Psoas muscle (tissue), 8 donors: ENCODE results near the gene SAXO2. TPM values are rescaled to one million over a fixed set of nuclear protein-coding genes. Genes with fewer than 3 reads are reported as not detected.
"Not testable (repeated sequence)": the region's sequence is repeated elsewhere in the genome, so short reads cannot be mapped to it uniquely, and the experiment has no call there.

Experiments
- ATAC-seq, 4 donors: fragments of 200-7000 bp; cut with Tn5 transposase; one replicate each; pipeline ENCODE4 v1.9.1; 2020; ENCODE audit warnings: moderate library complexity in 3 of 4, mild to moderate bottlenecking in 2 of 4
- DNase-seq, 2 donors: peaks; one replicate each; pipeline ENCODE4 v3.0.0-alpha.2; 2020
- H3K27ac ChIP-seq: fragments of 200-600 bp; one replicate; pipeline ENCODE4 v1.8.0; 2022
- H3K27me3 ChIP-seq, 3 donors: fragments of 200-600 bp in 1 of 3; one replicate each; pipeline versions ENCODE4 v1.6.1 to v1.8.0; 2013 to 2022; ENCODE audit warnings: low read length in 2 of 3, mild to moderate bottlenecking in 2 of 3, moderate library complexity in 1 of 3; ENCODE audit not compliant: insufficient read depth in 3 of 3
- H3K36me3 ChIP-seq, 2 donors: fragments of 200-600 bp in 1 of 2; one replicate each; pipeline versions ENCODE4 v1.6.1 to v1.8.0; 2013 to 2022; ENCODE audit warnings: low read depth in 1 of 2, mild to moderate bottlenecking in 1 of 2, moderate library complexity in 1 of 2; ENCODE audit not compliant: insufficient read depth in 1 of 2
- H3K4me1 ChIP-seq: fragments of 200-600 bp; one replicate; pipeline ENCODE4 v1.8.0; 2022
- H3K4me3 ChIP-seq: fragments of 200-600 bp; one replicate; pipeline ENCODE4 v1.8.0; 2022; ENCODE audit warnings: mild to moderate bottlenecking
- H3K9me3 ChIP-seq: fragments of 200-600 bp; one replicate; pipeline ENCODE4 v1.8.0; 2022
- CTCF ChIP-seq: fragments of 200-600 bp; IDR thresholded peaks from one replicate; pipeline ENCODE4 v1.8.0; 2022; ENCODE audit warnings: antibody characterized with exemption
- WGBS, 3 donors: extraction: QIAGEN DNeasy Blood & Tissue Kit; methylation state at CpG; one replicate each; pipeline versions ENCODE4 v1.1.6 to v1.1.7; 2013; 5-methylcytosine and 5-hydroxymethylcytosine counted together
- intact Hi-C, 2 donors: fragments of 100-400 bp; cut with DNase I; formaldehyde crosslinking; loops; one replicate each; pipeline versions ENCODE4 v1.11.0 to v1.14.2; 2022
- polyA plus RNA-seq, 3 donors: library from polyadenylated mRNA; stranded (reverse); fragments of 200-250 nt; gene quantifications; one replicate each; pipeline ENCODE4 v1.2.3, GENCODE V29; 2013
- total RNA-seq, 4 donors: library from RNA; stranded (reverse); fragmentation: NEBNext Ultra II Directional in 2 of 4; extraction: Animal tissue kit (Norgen Biotek cat#: 25700) in 2 of 4; gene quantifications; one replicate each; pipeline versions ENCODE4 v1.2.1 to v1.2.4, GENCODE V29; 2021 to 2023
- donor health status: healthy with polysubstance abuse.
- donor health status: DM: no; HTN: no; CAD: no; lungs with moderate emphysema.
- donor health status: Bipolar disorder and iron deficiency.
- donor health status: healthy.
- donor health status: DM: yes; HTN: yes; CAD: no.
- donor health status: DM: no; HTN: no; CAD: no.
- donor health status: DM: no; HTN: no; CAD: no.
- donor health status: DM: yes; HTN: yes; CAD: no.

SAXO2 gene
- total and polyA plus RNA-seq, 7 donors: 0.40 to 4.3 (median 1.7) TPM; not detected in 1

GRCh38 chr15:82231842-82232241 is 30.8 kb upstream of the SAXO2 start:
- DNase-seq: no peak
- peaks cover 0 to 56% of the 10 kb centered on the region in 2 donors for H3K36me3 ChIP-seq

GRCh38 chr15:82237944-82238534 is 24.6 kb upstream of the SAXO2 start:
- H3K4me3 ChIP-seq, H3K27me3 ChIP-seq, H3K9me3 ChIP-seq, H3K4me1 ChIP-seq, H3K27ac ChIP-seq, DNase-seq, ATAC-seq: not testable (repeated sequence)
- intact Hi-C loops: loop anchor here in 1 of 2 donors (5.0 kb wide), 1 partner anchor 101 kb away; no protein-coding TSS in a partner anchor
- 57 to 70% (median 68%) methylated on average over 2 of the region's 3 CpGs for WGBS, 3 donors
- peaks cover 3 to 52% of the 10 kb centered on the region in 2 donors for H3K36me3 ChIP-seq

More at GRCh38 chr15:82231842-82232241, 30.8 kb upstream of the SAXO2 start:
- intact Hi-C loops: no loop called here
- ATAC-seq: no peak
- H3K4me1 ChIP-seq: no peaks in the 10 kb centered on the region
- no peak overlapping the region for H3K27ac ChIP-seq
- H3K4me3 ChIP-seq: no peak overlapping the region
- 92 to 94% (median 93%) methylated on average over 2 of the region's 2 CpGs for WGBS, 3 donors
- no peaks in the 10 kb centered on the region for H3K9me3 ChIP-seq
- H3K27me3 ChIP-seq: no peaks in the 10 kb centered on the region
- no peak for TF ChIP-seq CTCF

GRCh38 chr15:82239685-82240391 is 22.8 kb upstream of the SAXO2 start:
- Histone ChIP-seq H3K27me3 (no peaks in the 10 kb centered on the region), H3K4me3 (no peak overlapping the region), H3K9me3 (no peaks in the 10 kb centered on the region), H3K4me1 (no peaks in the 10 kb centered on the region), H3K36me3 (peaks cover 3 to 60% of the 10 kb centered on the region in 2 donors), H3K27ac (no peak overlapping the region)
- intact Hi-C loops: loop anchor here in 1 of 2 donors (5.0 kb wide), 1 partner anchor 103 kb away; no protein-coding TSS in a partner anchor
- DNase-seq (no peak), ATAC-seq (no peak)
- WGBS, 3 donors: 95 to 98% (median 97%) methylated on average over 5 of the region's 5 CpGs
- no peak for TF ChIP-seq CTCF

- DNase-seq, H3K4me1 ChIP-seq, ATAC-seq, intact Hi-C loops, H3K27ac ChIP-seq, H3K4me3 ChIP-seq, H3K9me3 ChIP-seq, H3K27me3 ChIP-seq: not testable (repeated sequence)
- peaks cover 3 to 57% of the 10 kb centered on the region in 2 donors for H3K36me3 ChIP-seq
- 93 to 95% (median 94%) methylated on average over 1 of the region's 1 CpG for WGBS, 3 donors
Measured at GRCh38 chr15:82241836-82242499, 20.6 kb upstream of the SAXO2 start.

GRCh38 chr15:82243644-82244043 is 19.0 kb upstream of the SAXO2 start:
- H3K27ac ChIP-seq, H3K4me1 ChIP-seq, intact Hi-C loops, H3K9me3 ChIP-seq, H3K27me3 ChIP-seq, H3K4me3 ChIP-seq, DNase-seq, ATAC-seq: not testable (repeated sequence)
- WGBS, 3 donors: 79 to 97% (median 80%) methylated on average over 3 of the region's 5 CpGs
- peaks cover 3 to 44% of the 10 kb centered on the region in 2 donors for H3K36me3 ChIP-seq

- H3K27ac ChIP-seq, ATAC-seq, DNase-seq, H3K4me3 ChIP-seq, H3K9me3 ChIP-seq, H3K4me1 ChIP-seq, intact Hi-C loops, H3K27me3 ChIP-seq: not testable (repeated sequence)
- WGBS, 3 donors: 93 to 96% (median 95%) methylated on average over 5 of the region's 5 CpGs
- H3K36me3 ChIP-seq: peaks cover 0 to 34% of the 10 kb centered on the region in 2 donors
Measured at GRCh38 chr15:82245956-82246355, 16.7 kb upstream of the SAXO2 start.

- H3K9me3 ChIP-seq, ATAC-seq, H3K27me3 ChIP-seq, H3K4me3 ChIP-seq, H3K27ac ChIP-seq, DNase-seq, H3K4me1 ChIP-seq, intact Hi-C loops: not testable (repeated sequence)
- 83 to 88% (median 85%) methylated on average over 3 of the region's 3 CpGs for WGBS, 3 donors
- peaks cover 0 to 48% of the 10 kb centered on the region in 2 donors for H3K36me3 ChIP-seq
Measured at GRCh38 chr15:82248261-82248660, 14.4 kb upstream of the SAXO2 start.

GRCh38 chr15:82261566-82262421 is 824 bp upstream of the SAXO2 start:
- peak; percentile 60 to 74 (median 66) for ATAC-seq
- DNase-seq: peak; percentile 34 to 63
- H3K4me1 ChIP-seq: peaks cover 21% of the 10 kb centered on the region
- intact Hi-C loops, H3K27me3 ChIP-seq, H3K9me3 ChIP-seq: not testable (repeated sequence)
- peak overlapping the region; percentile 88 for H3K27ac ChIP-seq
- 3 to 7% (median 3%) methylated on average over 18 to 19 of the region's 19 CpGs for WGBS, 3 donors
- peaks cover 0 to 31% of the 10 kb centered on the region in 2 donors for H3K36me3 ChIP-seq
- H3K4me3 ChIP-seq: peak overlapping the region; percentile 98
